Measurements from ENCODE around the gene DNAH10. TPM values are rescaled to one million over a fixed set of nuclear protein-coding genes. Genes with fewer than 3 reads are reported as not detected.

Gene DNAH10
- total RNA-seq, 1 donor from 2014 or later, result 0.54 TPM

DNA sequence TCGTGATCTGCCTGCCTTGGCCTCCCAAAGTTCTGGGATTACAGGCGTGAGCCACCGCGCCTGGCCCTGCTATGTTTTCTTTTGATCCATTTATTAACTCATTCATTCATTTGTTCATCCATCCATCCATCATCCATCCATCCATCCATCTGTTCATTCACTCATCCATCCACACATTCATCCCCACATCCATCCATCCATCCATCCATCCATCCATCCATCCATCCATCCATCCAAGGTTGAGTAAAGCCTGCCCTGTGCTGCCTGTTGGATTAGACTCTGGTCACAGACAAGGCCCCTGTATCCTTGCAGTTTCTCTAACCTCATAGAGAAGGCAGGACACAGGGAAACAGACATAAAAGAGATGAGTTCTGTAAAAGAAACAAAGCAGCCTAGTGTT is 44.9 kb downstream of the DNAH10 start:
- H3K79me2 ChIP-seq (ENCODE audit: insufficient read depth, low read length), result no peaks in the 10 kb centered on the region
- peaks cover 5% of the 10 kb centered on the region for H3K27me3 ChIP-seq (ENCODE audit: insufficient read depth, low read length)
- Mint-ChIP-seq H3K27ac (ENCODE audit: unreplicated experiment) (no peak overlapping the region), H3K4me1 (ENCODE audit: low read depth, unreplicated experiment) (peaks cover 1% of the 10 kb centered on the region), H3K36me3 (ENCODE audit: low read depth, unreplicated experiment) (peaks cover 2% of the 10 kb centered on the region), H3K9me3 (ENCODE audit: unreplicated experiment) (peaks cover 3% of the 10 kb centered on the region), H3K4me3 (ENCODE audit: unreplicated experiment) (no peak overlapping the region), H3K27me3 (ENCODE audit: low read depth, unreplicated experiment) (peaks cover 23% of the 10 kb centered on the region)
- H3K4me1 ChIP-seq (ENCODE audit: insufficient read depth, low read length), result no peaks in the 10 kb centered on the region
- no peak overlapping the region for H2AFZ ChIP-seq (ENCODE audit: low read depth, low read length)
- H3K9ac ChIP-seq (ENCODE audit: low read length), result no peak overlapping the region
- no peaks in the 10 kb centered on the region for H4K20me1 ChIP-seq (ENCODE audit: insufficient read depth, low read length)
- no peaks in the 10 kb centered on the region for H3K9me3 ChIP-seq (ENCODE audit: insufficient read depth, low read depth, low read length)
- no peak for DNase-seq (ENCODE audit: low read depth)
- H3K4me2 ChIP-seq (ENCODE audit: low read length), result no peak overlapping the region
- no peak for FAIRE-seq
- no peak overlapping the region for H3K4me3 ChIP-seq (ENCODE audit: insufficient read depth, low read depth, low read length)
- H3K36me3 ChIP-seq (ENCODE audit: insufficient read depth, low read length), result no peaks in the 10 kb centered on the region
- TF ChIP-seq, protein P1, sequence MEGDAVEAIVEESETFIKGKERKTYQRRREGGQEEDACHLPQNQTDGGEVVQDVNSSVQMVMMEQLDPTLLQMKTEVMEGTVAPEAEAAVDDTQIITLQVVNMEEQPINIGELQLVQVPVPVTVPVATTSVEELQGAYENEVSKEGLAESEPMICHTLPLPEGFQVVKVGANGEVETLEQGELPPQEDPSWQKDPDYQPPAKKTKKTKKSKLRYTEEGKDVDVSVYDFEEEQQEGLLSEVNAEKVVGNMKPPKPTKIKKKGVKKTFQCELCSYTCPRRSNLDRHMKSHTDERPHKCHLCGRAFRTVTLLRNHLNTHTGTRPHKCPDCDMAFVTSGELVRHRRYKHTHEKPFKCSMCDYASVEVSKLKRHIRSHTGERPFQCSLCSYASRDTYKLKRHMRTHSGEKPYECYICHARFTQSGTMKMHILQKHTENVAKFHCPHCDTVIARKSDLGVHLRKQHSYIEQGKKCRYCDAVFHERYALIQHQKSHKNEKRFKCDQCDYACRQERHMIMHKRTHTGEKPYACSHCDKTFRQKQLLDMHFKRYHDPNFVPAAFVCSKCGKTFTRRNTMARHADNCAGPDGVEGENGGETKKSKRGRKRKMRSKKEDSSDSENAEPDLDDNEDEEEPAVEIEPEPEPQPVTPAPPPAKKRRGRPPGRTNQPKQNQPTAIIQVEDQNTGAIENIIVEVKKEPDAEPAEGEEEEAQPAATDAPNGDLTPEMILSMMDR (IDR thresholded peaks at IDR 0.05; ENCODE audit: insufficient read depth, low read depth, low read length), result no peak
- TF ChIP-seq EZH2 (IDR thresholded peaks at IDR 0.05; ENCODE audit: insufficient read depth, low read length), result no peak
- no peak overlapping the region for H3K27ac ChIP-seq (ENCODE audit: low read depth, low read length)

DNA sequence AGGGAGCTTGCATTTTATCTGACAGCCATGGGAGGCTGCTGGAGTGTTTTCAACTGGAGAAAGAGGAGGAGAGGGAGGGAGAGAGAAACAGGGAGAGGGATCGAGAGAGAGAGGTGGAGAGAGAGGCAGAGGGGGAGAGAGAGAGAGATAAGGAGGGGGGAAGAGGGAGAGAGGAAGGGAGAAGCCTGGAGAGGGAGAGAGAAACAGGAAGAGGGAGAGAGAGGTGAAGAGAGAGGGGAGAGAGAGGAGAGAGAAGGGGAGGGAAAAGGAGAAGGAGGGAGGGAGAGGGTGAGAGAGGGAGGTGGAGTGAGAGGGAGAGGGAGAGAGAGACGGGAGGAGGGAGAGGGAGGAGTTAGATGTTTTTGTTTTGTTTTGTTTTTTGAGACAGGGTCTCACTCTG is 45.6 kb downstream of the DNAH10 start:
- H2AFZ ChIP-seq (ENCODE audit: low read depth, low read length), result no peak overlapping the region
- peaks cover 23% of the 10 kb centered on the region for H3K27me3 Mint-ChIP-seq (ENCODE audit: low read depth, unreplicated experiment)
- H3K4me2 ChIP-seq (ENCODE audit: low read length), result peak overlapping the region; percentile 26
- H3K27ac ChIP-seq (ENCODE audit: low read depth, low read length), result no peak overlapping the region
- no peaks in the 10 kb centered on the region for H4K20me1 ChIP-seq (ENCODE audit: insufficient read depth, low read length)
- no peak for TF ChIP-seq EZH2 (IDR thresholded peaks at IDR 0.05; ENCODE audit: insufficient read depth, low read length)
- TF ChIP-seq, protein P1 (IDR thresholded peaks at IDR 0.05; ENCODE audit: insufficient read depth, low read depth, low read length), result no peak
- FAIRE-seq, result no peak
- H3K79me2 ChIP-seq (ENCODE audit: insufficient read depth, low read length), result no peaks in the 10 kb centered on the region
- H3K36me3 ChIP-seq (ENCODE audit: insufficient read depth, low read length), result no peaks in the 10 kb centered on the region
- peak; percentile 7 for DNase-seq (ENCODE audit: low read depth)
- peaks cover 5% of the 10 kb centered on the region for H3K27me3 ChIP-seq (ENCODE audit: insufficient read depth, low read length)
- H3K9me3 Mint-ChIP-seq (ENCODE audit: unreplicated experiment), result peaks cover 3% of the 10 kb centered on the region
- peaks cover 3% of the 10 kb centered on the region for H3K36me3 Mint-ChIP-seq (ENCODE audit: low read depth, unreplicated experiment)
- no peak overlapping the region for H3K9ac ChIP-seq (ENCODE audit: low read length)
- H3K4me1 Mint-ChIP-seq (ENCODE audit: low read depth, unreplicated experiment), result peaks cover 3% of the 10 kb centered on the region
- H3K4me1 ChIP-seq (ENCODE audit: insufficient read depth, low read length), result no peaks in the 10 kb centered on the region
- no peaks in the 10 kb centered on the region for H3K9me3 ChIP-seq (ENCODE audit: insufficient read depth, low read depth, low read length)
- H3K4me3 Mint-ChIP-seq (ENCODE audit: unreplicated experiment), result no peak overlapping the region
- no peak overlapping the region for H3K4me3 ChIP-seq (ENCODE audit: insufficient read depth, low read depth, low read length)
- H3K27ac Mint-ChIP-seq (ENCODE audit: unreplicated experiment), result peak overlapping the region; percentile 20

DNA sequence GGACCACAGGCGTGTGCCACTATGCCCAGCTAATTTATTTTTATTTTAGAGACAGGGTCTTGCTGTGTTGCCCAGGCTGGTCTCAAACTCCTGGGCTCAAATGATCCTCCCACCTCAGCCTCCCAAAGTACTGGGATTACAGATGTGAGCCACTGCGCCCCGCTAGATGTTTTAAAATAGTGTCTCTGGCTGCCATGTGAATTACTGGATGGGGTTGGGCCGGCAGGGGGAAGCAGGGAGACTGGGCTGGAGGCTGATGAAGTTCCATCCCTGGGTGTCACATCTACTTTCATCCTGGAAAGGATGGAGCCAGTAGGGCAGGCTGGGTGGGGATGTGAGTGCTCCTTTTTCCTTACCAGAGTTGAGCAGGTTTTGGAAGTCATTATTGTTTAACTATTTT is 46.1 kb downstream of the DNAH10 start:
- DNase-seq (ENCODE audit: low read depth) (no peak), FAIRE-seq (no peak)
- no peaks in the 10 kb centered on the region for H3K4me1 ChIP-seq (ENCODE audit: insufficient read depth, low read length)
- Mint-ChIP-seq H3K9me3 (ENCODE audit: unreplicated experiment) (peaks cover 3% of the 10 kb centered on the region), H3K27me3 (ENCODE audit: low read depth, unreplicated experiment) (peaks cover 18% of the 10 kb centered on the region), H3K27ac (ENCODE audit: unreplicated experiment) (no peak overlapping the region), H3K4me3 (ENCODE audit: unreplicated experiment) (no peak overlapping the region), H3K4me1 (ENCODE audit: low read depth, unreplicated experiment) (peaks cover 3% of the 10 kb centered on the region), H3K36me3 (ENCODE audit: low read depth, unreplicated experiment) (peaks cover 4% of the 10 kb centered on the region)
- H2AFZ ChIP-seq (ENCODE audit: low read depth, low read length), result no peak overlapping the region
- H4K20me1 ChIP-seq (ENCODE audit: insufficient read depth, low read length), result no peaks in the 10 kb centered on the region
- no peak overlapping the region for H3K9ac ChIP-seq (ENCODE audit: low read length)
- no peaks in the 10 kb centered on the region for H3K79me2 ChIP-seq (ENCODE audit: insufficient read depth, low read length)
- H3K27ac ChIP-seq (ENCODE audit: low read depth, low read length), result no peak overlapping the region
- no peaks in the 10 kb centered on the region for H3K36me3 ChIP-seq (ENCODE audit: insufficient read depth, low read length)
- no peak overlapping the region for H3K4me3 ChIP-seq (ENCODE audit: insufficient read depth, low read depth, low read length)
- TF ChIP-seq EZH2 (IDR thresholded peaks at IDR 0.05; ENCODE audit: insufficient read depth, low read length), result no peak
- H3K27me3 ChIP-seq (ENCODE audit: insufficient read depth, low read length), result peaks cover 5% of the 10 kb centered on the region
- no peak overlapping the region for H3K4me2 ChIP-seq (ENCODE audit: low read length)
- H3K9me3 ChIP-seq (ENCODE audit: insufficient read depth, low read depth, low read length), result no peaks in the 10 kb centered on the region

All from astrocyte (in vitro differentiated cells and primary cell).